ENCODE results near the gene SARS1. TPM values are rescaled to one million over a fixed set of nuclear protein-coding genes. Genes with fewer than 3 reads are reported as not detected.
A peak's percentile ranks its signal among the peaks of the same experiment; 100 is the strongest.

Gene SARS1
- total and polyA plus RNA-seq, 2 of the 8 experiments (the other 6 are each of a cell fraction or from before 2014, with no cell fraction given) = 83.1 to 146 TPM

DNA sequence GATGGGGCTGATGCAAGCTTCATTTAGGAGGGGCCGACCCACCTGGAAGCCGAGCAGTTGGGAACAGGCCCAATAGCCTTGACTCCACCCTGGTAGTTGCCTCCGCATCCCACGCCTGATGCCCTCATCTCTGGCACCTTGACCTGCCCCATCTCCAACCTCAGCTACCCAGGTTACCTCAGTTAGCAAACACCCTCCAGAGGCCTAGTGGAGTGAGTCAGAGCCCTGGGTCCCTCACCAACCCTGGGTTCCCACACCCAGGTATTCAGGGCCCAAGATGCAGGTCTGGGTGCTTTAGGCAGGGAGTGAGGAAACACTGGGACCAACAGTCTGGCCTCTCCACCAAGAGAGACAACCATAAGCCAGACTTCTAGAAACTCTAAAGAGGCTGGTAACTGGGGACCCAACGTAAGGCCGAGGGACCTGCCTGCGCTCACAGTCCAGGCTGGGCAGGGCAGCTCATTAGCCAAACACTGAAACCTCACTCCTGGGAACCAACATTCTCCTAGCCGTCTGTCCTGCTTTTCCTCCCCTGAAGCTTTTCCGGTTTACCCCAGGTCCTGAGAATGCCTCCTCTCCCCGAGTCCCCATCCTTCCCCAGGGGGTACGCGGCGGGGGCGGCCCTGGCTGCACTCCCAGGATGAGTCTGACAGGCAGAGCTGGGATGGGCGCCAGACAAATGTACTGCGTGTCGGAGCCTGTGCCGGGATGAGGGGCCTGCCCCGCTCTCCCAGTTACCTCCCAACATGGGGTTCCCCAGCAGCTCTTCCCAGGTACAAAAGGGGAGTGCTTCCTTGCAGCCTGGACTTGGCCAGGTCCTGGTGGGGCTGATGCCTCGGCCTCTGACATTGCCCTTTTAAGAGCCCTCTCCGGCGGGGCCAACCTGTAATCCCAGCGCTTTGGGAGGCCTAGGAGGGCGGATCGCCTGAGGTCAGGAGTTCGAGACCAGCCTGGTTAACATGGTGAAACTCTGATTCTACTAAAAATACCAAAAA, 26.7 kb downstream of the SARS1 start:
- no peaks in the 10 kb centered on the region for H3K79me1 ChIP-seq (ENCODE audit: low read depth, low read length)
- H3K36me3 ChIP-seq (ENCODE audit: control insufficient read depth in 2 of 4, insufficient read depth in 4 of 4, low read length in 3 of 4) = peaks cover 10 to 35% (median 25%) of the 10 kb centered on the region in 4 experiments
- no peak overlapping the region for H3K4ac ChIP-seq (replicated peaks; ENCODE audit: insufficient read length, low read depth, low read length)
- POLR2A ChIA-PET (ENCODE audit: partially characterized antibody) = interaction anchor here (0.6 to 15.9 kb wide), 18 partner anchors 10 to 292 kb away, joined by 3 to 252 read pairs (median 6); partner anchors contain the start of genes CELSR2, PSRC1 and SARS1
- DNase-seq (ENCODE audit: low read depth in 1 of 2, low spot score in 2 of 2) (peak in 1 of 2 experiments; percentile 76), FAIRE-seq (no peak)
- CTCF ChIA-PET (ENCODE audit: partially characterized antibody) = interaction anchor here (0.6 to 28.7 kb wide), 16 partner anchors 10 to 162 kb away, joined by 3 to 651 read pairs (median 4); partner anchors contain the start of genes CELSR2, SARS1 and SORT1
- H3K9me3 ChIP-seq (ENCODE audit: insufficient read depth in 2 of 2, low read depth in 1 of 2, low read length in 1 of 2) = no peaks in the 10 kb centered on the region
- peak overlapping the region in 2 of 4 experiments; percentile 1 to 32; a peak in 2 of 8 replicates for H3K4me3 ChIP-seq (ENCODE audit: extremely low read depth in 1 of 4, insufficient read depth in 2 of 4, low read depth in 3 of 4, low read length in 4 of 4)
- no peak overlapping the region for H2AFZ ChIP-seq (ENCODE audit: low read length)
- H3K9ac ChIP-seq (replicated peaks in 1 of 4; ENCODE audit: extremely low read depth in 1 of 4, low read depth in 3 of 4, low read length in 3 of 4) = no peak overlapping the region
- H3K79me2 ChIP-seq (ENCODE audit: control insufficient read depth in 1 of 2, insufficient read depth in 2 of 2, low read length in 2 of 2) = no peaks in the 10 kb centered on the region
- H3K4me2 ChIP-seq (ENCODE audit: insufficient read depth in 1 of 2, low read depth in 2 of 2, low read length in 2 of 2) = peak overlapping the region; percentile 25 to 46
- H3K4me1 ChIP-seq (replicated peaks in 1 of 4; ENCODE audit: control insufficient read depth in 3 of 4, insufficient read depth in 4 of 4, low read length in 3 of 4) = peaks cover 21 to 44% (median 30%) of the 10 kb centered on the region in 4 experiments
- peaks cover 3% of the 10 kb centered on the region; the same call in 1 of the 2 replicates for H3K23me2 ChIP-seq (ENCODE audit: low read depth, low read length)
- no peaks in the 10 kb centered on the region for H3K27me3 ChIP-seq (replicated peaks in 1 of 4; ENCODE audit: control insufficient read depth in 3 of 4, extremely low read depth in 1 of 4, insufficient read depth in 3 of 4, low read length in 3 of 4)
- no peak overlapping the region for H4K5ac ChIP-seq (ENCODE audit: insufficient read length, low read depth, low read length)
- H2BK15ac ChIP-seq (ENCODE audit: low read length) = peak overlapping the region; percentile 97; the same call in 1 of the 2 replicates
- WGBS, 2 experiments (ENCODE audit: extremely low coverage in 1 of 2, insufficient coverage in 1 of 2, insufficient read length in 1 of 2, insufficient replicate concordance in 2 of 2, low coverage in 1 of 2, low lambda C conversion rate in 2 of 2, missing lambda C conversion rate in 1 of 2) = 52% methylated on average over 26 of the region's 26 CpGs; no CpG with 5 or more reads in 1 of the 2 experiments
- H3K23ac ChIP-seq (ENCODE audit: insufficient read length) = no peak overlapping the region
- peak overlapping the region; percentile 13; the same call in 1 of the 2 replicates for H3K27ac ChIP-seq (ENCODE audit: low read depth, low read length)
- peak overlapping the region; percentile 32 for H4K91ac ChIP-seq (replicated peaks; ENCODE audit: insufficient read length, low read length)
- no peaks in the 10 kb centered on the region for H4K20me1 ChIP-seq (replicated peaks in 1 of 2; ENCODE audit: control insufficient read depth in 1 of 2, insufficient read depth in 2 of 2, low read length in 2 of 2)
- H3K56ac ChIP-seq (replicated peaks; ENCODE audit: insufficient read length, low read depth, low read length) = no peak overlapping the region
- H2BK12ac ChIP-seq (ENCODE audit: low read depth, low read length) = peak overlapping the region; percentile 96
- peak overlapping the region; percentile 99 for H3K18ac ChIP-seq (ENCODE audit: extremely low read depth, low read length)
- H3K14ac ChIP-seq (ENCODE audit: insufficient read length) = no peak overlapping the region
- H2AK5ac ChIP-seq (ENCODE audit: low read depth, low read length) = peak overlapping the region; percentile 97
- H2BK5ac ChIP-seq (ENCODE audit: low read depth, low read length) = peak overlapping the region; percentile 96
- H2BK20ac ChIP-seq (ENCODE audit: low read length) = peak overlapping the region; percentile 91
- H4K8ac ChIP-seq (ENCODE audit: extremely low read depth, insufficient read depth, low read length) = peak overlapping the region; percentile 15; the same call in 1 of the 2 replicates
- H2BK120ac ChIP-seq (replicated peaks; ENCODE audit: low read depth, low read length) = no peak overlapping the region
- TF ChIP-seq RAD21 (IDR thresholded peaks at IDR 0.05 in 1 of 2, conservative IDR thresholded peaks at IDR 0.05 in 1 of 2; ENCODE audit: low read depth in 2 of 2, low read length in 2 of 2) (no peak), POLR2A (IDR thresholded peaks at IDR 0.05; ENCODE audit: control extremely low read depth in 1 of 2, low read depth in 2 of 2, low read length in 2 of 2) (0 out of 3 replicates have a peak, but pooled peaks of 1 of the 2 experiments have one; percentile 12), TEAD4 (IDR thresholded peaks at IDR 0.05; ENCODE audit: low read depth, low read length) (no peak), CTBP2 (IDR thresholded peaks at IDR 0.05; ENCODE audit: borderline replicate concordance, insufficient read depth, insufficient read length, low read length) (peak; percentile 57), FOSL1 (IDR thresholded peaks at IDR 0.05; ENCODE audit: insufficient read depth, low read depth, low read length) (no peak), EGR1 (IDR thresholded peaks at IDR 0.05; ENCODE audit: borderline replicate concordance, low read depth, low read length) (peak; percentile 64; the same call in 1 of the 2 replicates), E2F6 (IDR thresholded peaks at IDR 0.05) (peak; percentile 64; the same call in 1 of the 2 replicates), SIX5 (IDR thresholded peaks at IDR 0.05; ENCODE audit: low read depth, low read length) (no peak), SP1 (IDR thresholded peaks at IDR 0.05; ENCODE audit: low read depth, low read length) (0 out of 2 replicates have a peak, but pooled peaks have one; percentile 30)
